DMS 273 (cell line): ENCODE data around the gene GRAMD4.

ENCODE experiments used
- DNase-seq: peaks from one replicate; lab custom pipeline; 2025; ENCODE audit not compliant: unreplicated experiment; lab: John Stamatoyannopoulos, UW

The GRAMD4 gene

GRCh38 chr22:46684706-46685105 lies 64.5 kb downstream of the GRAMD4 start:
- DNase-seq: peak; percentile 37

- DNase-seq: no peak
These were observed 66.2 kb downstream of the GRAMD4 start for GRCh38 chr22:46686221-46687047.

- no peak for DNase-seq
These were observed 66.9 kb downstream of the GRAMD4 start for GRCh38 chr22:46687048-46687444.

GRCh38 chr22:46687460-46687859 lies 67.3 kb downstream of the GRAMD4 start:
- no peak for DNase-seq

DNA sequence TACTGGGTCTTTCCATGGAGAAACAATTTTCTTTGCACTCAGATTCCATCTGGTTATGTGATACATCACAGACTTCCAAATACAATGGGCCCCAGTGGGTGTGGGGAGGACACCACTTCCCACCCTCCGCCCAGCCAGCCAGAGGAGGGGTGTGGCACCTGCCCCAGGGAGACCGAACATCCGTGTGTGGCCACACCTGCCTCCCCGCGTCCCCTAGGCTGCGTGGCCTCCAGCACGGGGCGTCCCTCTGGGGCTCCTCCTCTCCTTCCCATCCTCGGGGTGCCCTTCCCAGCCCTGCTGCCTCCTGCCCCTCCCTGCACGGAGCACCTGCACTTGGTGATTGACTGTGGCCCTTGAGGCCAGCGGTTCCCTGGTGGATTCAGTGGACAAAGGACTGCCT lies 68.8 kb downstream of the GRAMD4 start:
- DNase-seq: no peak

DNA sequence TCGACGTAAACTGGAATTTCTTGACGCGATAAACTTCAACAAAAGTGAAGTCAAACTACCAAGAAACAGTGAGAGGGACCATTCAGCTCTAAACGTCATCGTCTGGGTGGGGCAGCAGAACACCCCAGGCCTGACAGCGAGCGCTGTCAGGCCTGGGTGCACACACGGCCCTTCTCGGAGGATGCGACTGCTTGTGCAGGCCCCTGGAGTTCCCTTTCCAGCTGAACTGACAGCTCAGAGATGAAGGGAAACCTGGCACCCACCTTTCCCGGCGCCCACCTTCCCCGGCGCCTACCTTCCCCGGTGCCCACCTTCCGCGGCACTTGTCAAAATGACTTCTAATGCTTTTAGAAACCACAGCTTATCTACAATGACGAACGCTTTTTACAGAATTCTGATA lies 70.0 kb downstream of the GRAMD4 start:
- no peak for DNase-seq

DNA sequence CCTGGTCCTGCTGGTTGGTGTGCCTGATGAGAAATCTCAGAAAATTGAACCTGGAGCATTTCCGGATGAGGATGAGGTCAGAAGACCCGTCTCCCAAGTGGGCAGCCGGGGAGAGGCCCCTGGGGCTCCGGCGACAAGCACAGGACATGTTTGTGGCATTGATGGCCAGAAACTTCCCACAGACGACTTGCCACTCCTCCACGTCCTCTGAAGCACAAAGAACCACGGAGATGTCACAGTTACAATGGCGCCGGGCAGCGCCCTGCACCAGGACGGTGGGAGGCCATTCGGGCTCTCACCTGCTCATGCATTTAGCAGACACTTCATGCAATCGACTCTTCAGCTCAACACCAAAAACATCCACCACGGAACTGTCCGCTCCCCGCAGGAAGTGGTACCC lies 71.4 kb downstream of the GRAMD4 start:
- DNase-seq: no peak

- DNase-seq: no peak
These were observed 73.6 kb downstream of the GRAMD4 start for GRCh38 chr22:46693634-46694415.

DNA sequence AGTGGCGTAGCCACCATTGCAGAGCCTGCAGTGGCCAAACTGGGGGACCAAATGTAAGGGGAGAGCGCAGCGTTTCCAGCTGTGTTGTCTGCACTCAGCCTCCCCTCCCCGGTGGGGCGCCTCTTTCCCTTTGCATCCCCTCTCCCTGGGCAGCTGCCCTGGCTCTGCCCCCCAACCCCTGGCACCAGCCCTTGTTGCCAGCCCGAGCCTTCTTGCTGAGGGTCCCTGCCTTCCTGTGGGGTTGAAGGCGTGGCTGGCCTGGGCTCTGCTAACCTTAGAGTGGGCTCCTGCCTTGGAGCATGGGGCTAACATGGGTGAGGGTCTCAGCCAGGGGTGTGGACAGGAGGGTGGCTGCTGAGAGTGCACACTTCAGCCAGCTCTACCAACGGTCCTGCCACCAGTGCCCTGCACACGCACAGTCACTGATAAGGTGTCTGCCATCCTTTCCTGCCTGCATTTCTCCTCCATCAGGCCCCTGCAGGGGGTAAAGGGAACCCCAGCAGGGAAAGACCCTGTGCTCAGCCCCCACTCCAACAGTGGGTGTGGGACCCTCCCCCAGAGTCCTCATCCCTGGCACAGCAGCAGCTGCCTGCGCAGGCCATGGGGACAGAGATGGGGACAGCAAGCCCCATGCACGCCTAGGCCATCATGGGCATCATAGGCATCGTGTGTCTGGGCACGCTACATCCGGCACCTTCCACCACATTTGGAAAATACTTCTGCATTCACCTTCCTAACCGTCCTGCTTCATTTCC lies 74.4 kb downstream of the GRAMD4 start:
- DNase-seq: no peak

DNA sequence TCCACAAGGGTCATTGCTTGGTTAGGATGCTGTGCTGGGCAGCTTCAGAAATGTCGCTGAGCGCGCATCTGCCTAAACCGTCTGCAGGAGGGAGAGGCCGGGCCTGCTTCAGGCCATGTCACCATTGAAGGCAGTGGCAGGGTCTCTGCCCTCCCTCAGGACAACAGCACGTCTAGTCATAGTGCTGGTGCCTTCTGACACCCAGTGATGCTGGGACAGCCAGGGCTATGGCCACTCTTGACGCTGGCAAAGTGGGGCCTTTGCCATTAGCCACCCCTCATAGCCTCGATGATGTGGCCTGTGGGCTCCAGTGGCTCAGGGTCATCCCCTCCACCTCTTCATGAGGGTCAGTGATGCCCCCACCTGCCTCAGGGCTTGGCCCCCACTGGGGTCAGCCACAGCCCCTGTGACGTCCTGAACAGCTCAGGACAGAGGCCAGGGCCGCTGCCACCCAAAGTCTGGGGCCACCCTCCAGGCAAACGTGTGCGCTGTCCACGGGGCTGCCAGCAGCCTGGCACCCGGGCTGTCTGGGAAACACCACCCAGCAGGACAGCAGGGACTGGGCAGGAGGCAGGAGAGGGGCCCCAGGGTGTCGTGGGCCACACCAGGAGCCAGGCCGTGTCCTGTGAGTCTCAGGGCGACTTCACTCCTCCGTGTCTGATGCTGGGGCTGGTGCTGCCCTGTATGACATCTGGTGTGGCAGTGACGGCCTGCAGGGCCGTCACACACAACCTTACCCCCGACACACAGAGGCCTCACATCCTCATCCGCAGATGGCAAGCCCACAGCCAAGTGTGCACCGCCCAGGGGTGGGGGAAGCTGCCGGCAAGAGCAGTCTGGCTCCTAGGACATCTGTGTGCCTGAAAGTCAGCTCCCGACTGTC lies 75.4 kb downstream of the GRAMD4 start:
- DNase-seq: no peak

DNA sequence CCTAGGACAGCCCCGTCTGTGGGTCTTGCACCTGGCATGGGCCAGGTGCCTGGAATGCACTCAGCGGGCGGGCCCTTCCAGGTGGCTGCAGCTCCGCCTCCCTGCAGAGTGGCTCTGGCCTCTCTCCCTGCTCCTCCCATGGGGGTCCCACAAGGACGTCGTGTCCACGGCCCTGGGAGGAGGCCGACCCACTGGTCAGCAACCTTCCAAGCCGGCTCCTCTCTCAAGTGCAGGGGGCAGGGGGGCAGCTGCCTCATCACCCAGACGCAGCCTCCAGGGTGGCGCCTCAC lies 76.0 kb downstream of the GRAMD4 start:
- DNase-seq: no peak

DNA sequence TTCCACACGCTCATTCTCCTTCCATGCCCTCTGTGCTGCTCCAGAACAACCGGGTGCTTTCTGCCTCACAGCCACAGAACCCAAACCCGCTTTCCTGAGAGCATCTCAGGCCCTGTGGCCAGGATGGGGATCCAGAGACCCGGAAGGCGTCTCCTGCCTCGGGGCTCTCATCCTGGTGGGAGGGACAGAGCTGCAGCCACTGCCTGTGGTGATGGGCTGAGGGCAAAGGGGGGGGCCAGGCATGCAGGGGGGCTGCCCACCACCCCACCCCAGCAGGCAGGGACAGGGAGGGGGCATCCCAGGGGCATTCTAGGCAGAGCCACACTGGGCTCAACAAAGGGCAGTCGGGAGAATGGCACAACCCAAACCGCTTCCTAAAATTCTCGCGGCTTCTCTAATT lies 76.4 kb downstream of the GRAMD4 start:
- DNase-seq: no peak

DNA sequence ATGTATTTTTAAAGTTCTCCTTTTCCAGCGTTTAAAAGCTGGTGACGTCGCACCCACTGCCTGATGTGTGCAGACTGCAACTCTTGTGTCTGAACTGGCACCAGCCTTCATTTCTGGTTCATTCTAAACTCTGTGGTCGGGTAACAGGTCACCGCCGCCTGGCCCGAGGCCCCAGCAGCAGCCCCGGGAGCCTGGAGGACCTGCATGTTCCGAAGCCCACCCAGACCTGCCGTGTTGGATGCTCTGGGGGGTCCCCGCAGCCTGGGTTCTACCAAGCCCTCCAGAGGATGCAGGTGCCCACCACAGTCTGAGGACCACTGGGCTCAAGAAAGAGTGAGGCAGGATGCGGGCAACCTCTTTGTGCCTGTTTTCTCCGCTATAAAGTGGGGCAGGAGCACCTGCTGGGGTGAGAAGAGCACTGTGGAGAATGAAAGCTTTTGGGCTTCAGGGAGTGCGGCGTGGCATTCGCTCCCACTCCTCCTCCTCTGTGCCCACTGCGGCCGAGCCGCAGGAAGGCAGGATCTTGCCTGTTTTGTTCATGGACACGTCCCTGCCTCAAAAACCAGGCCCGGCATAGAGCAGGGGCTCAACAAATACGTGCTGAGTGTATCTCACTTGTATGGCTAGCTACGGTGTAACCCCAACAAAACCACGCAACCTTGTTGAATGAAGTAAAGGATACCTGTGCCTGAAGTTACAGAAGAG lies 77.8 kb downstream of the GRAMD4 start:
- DNase-seq: no peak

DNA sequence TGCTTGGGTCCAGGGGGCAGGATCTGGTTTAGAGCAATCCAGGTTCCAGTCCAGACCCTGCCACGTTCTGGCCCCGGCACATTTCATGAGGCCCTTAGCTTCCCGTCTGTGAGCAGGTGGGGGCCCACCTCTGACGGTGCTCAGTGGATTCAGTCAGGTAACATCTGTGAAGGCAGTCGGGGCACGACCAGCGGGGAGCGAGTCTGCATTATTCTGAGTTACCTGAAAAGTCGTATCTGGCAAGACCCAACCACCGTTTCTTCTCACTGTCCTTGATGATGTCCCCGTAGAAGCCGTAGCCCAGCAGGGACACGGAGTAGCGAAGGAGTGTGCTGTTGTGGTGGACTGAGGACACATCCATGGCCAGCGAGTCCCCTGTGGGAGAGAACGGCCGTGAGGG lies 78.9 kb downstream of the GRAMD4 start:
- no peak for DNase-seq

GRCh38 chr22:46701262-46701661 lies 81.1 kb downstream of the GRAMD4 start:
- no peak for DNase-seq

- no peak for DNase-seq
These were observed 83.2 kb downstream of the GRAMD4 start for GRCh38 chr22:46703171-46703995.

- DNase-seq: no peak
These were observed 83.8 kb downstream of the GRAMD4 start for GRCh38 chr22:46703996-46704370.

DNA sequence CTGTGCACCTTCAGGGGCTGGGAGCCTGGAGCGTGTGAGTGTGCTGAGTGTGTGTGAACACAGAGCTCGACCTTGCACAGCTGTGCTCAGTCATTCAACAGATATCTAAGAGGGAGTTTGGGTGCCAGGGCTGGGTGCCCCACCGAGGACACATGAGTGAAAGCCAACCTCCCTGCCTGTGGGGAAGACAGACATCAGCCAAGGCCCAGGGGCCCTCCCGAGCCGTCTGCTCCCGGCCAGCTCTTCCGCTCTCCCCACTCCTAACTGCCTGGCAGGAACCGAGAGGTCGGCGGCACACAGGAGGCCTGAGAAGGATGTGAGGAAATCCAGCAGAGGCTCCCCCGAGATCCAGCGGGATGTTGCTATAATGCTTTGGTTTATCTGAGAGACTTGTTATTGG lies 85.9 kb downstream of the GRAMD4 start:
- no peak for DNase-seq

DNA sequence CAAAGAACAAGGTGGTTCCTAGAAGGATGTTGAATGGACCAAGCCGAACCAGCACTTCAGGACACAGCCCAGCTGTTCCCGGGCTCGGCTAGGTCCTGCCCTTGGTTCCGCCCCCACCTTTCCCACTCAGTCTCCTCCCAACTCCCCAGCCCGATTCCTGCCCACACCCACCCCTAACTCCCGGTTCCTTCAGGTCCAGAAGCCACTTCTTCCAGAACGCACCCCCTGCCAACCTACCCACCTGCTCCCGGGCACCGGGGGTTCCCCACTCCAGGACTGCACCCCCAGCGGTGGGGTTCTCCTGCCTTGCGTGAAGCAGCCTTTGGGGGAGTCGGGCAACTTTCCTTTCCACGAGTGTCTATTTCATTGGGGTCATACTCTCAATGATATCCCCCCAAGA lies 87.1 kb downstream of the GRAMD4 start:
- DNase-seq: no peak
